ENCODE results near the gene ATP2B2. TPM values are rescaled to one million over a fixed set of nuclear protein-coding genes. Genes with fewer than 3 reads are reported as not detected.

ATP2B2 gene
- polyA plus RNA-seq, 2 of the 4 experiments (the other 2 are of a cell fraction) = 0.03 to 0.04 TPM

- H3K4me3 ChIP-seq = no peak overlapping the region
- H3K4me2 ChIP-seq = no peak overlapping the region
- POLR2A ChIA-PET = no interaction called here
- no peak overlapping the region for H3K27ac ChIP-seq
- DNase-seq (ENCODE audit: low read depth in 1 of 2, low spot score in 1 of 2) (no peak), FAIRE-seq (no peak), ATAC-seq (no peak)
- H3K4me1 ChIP-seq = no peaks in the 10 kb centered on the region; the same call in 2 of the 3 replicates
- H3K9me3 ChIP-seq = no peaks in the 10 kb centered on the region
- CTCF ChIA-PET = interaction anchor here (0.7 to 1.8 kb wide), 3 partner anchors 10 to 334 kb away, joined by 3 to 10 read pairs (median 5); no protein-coding TSS in a partner anchor
- TF ChIP-seq MAFK (IDR thresholded peaks at IDR 0.05; ENCODE audit: partially characterized antibody) = no peak
- no peak for TF ChIP-seq HEYL (CRISPR knock-in tag; IDR thresholded peaks at IDR 0.05)
- no peak for TF ChIP-seq BCL3 (IDR thresholded peaks at IDR 0.05)
- TF ChIP-seq EHMT2 (IDR thresholded peaks at IDR 0.05; ENCODE audit: low read depth) = no peak
- no peak for TF ChIP-seq POLR2A (IDR thresholded peaks at IDR 0.05; ENCODE audit: low read length)
- no peak for TF ChIP-seq HOXB5 (CRISPR knock-in tag; IDR thresholded peaks at IDR 0.05)
- no peak for TF ChIP-seq PBX3 (IDR thresholded peaks at IDR 0.05)
- no peak for TF ChIP-seq JUN (IDR thresholded peaks at IDR 0.05)
- no peak for TF ChIP-seq NR3C1 (IDR thresholded peaks at IDR 0.05)
- 82% methylated on average over 3 of the region's 3 CpGs for WGBS (ENCODE audit: missing lambda C conversion rate)
These were observed 228.2 kb downstream of the ATP2B2 start for GRCh38 chr3:10277115-10277625.

- H3K4me3 ChIP-seq = no peak overlapping the region
- TF ChIP-seq EHF (CRISPR knock-in tag; IDR thresholded peaks at IDR 0.05) = no peak
- TF ChIP-seq CEBPB (IDR thresholded peaks at IDR 0.05) = no peak
- no peak for TF ChIP-seq JUNB (IDR thresholded peaks at IDR 0.05)
- no peak for TF ChIP-seq E2F6 (IDR thresholded peaks at IDR 0.05; ENCODE audit: borderline replicate concordance, low read depth)
- no peaks in the 10 kb centered on the region; the same call in 2 of the 3 replicates for H3K4me1 ChIP-seq
- H3K27ac ChIP-seq = no peak overlapping the region
- CTCF ChIA-PET = interaction anchor here (1.2 to 1.4 kb wide), 3 partner anchors 9 to 329 kb away, joined by 4 to 7 read pairs (median 4); no protein-coding TSS in a partner anchor
- no peak for FAIRE-seq
- ATAC-seq = no peak
- POLR2A ChIA-PET = interaction anchor here (0.7 kb wide), 1 partner anchor 9 kb away, joined by 6 read pairs; no protein-coding TSS in a partner anchor
- WGBS (ENCODE audit: missing lambda C conversion rate) = 95% methylated on average over 1 of the region's 1 CpG
- no peaks in the 10 kb centered on the region for H3K9me3 ChIP-seq
- H3K4me2 ChIP-seq = no peak overlapping the region
- no peak for DNase-seq (ENCODE audit: low read depth in 1 of 2, low spot score in 1 of 2)
These were observed 230.8 kb downstream of the ATP2B2 start for GRCh38 chr3:10274601-10275000.

Small RNA genes within 50 kb of the gene (small RNA-seq; reads per million reads assigned to genes)
- 0 to 45.5 (median 0.60) reads per million in 6 experiments for gene MIR378B
- gene MIR885 = 0 reads per million in 6 experiments
- 0 reads per million in 6 experiments for gene RF02126

Other genes with a start within 250 kb of the ATP2B2 start
- gene GHRL, start 212.6 kb downstream of the ATP2B2 start, polyA plus RNA-seq (2011; rRNA removed) = not detected in 2 replicates
- 0.31 TPM in 1 of 3 replicates, not detected in the others for gene GHRL, start 212.6 kb downstream of the ATP2B2 start, polyA plus RNA-seq (2017; fragmentation: RNase III; extraction: RNeasy Plus Mini Kit Qiagen cat#74134 plus additional on column Dnase treatment)
- gene SEC13, start 184.5 kb downstream of the ATP2B2 start, polyA plus RNA-seq (2011; rRNA removed) = 107 and 121 TPM in 2 replicates
- 176 to 188 TPM (median 181 TPM) in 3 replicates for gene SEC13, start 184.5 kb downstream of the ATP2B2 start, polyA plus RNA-seq (2017; fragmentation: RNase III; extraction: RNeasy Plus Mini Kit Qiagen cat#74134 plus additional on column Dnase treatment)